CD4-positive, alpha-beta T cell treated with Interleukin-15 for 4 hours (primary cell): Measurements from ENCODE around the gene ELSPBP1.
"Not testable (repeated sequence)": the region's sequence is repeated elsewhere in the genome, so short reads cannot be mapped to it uniquely, and the experiment has no call there.

Experiments used
- DNase-seq: peaks from one replicate; pipeline ENCODE4 v3.0.0-alpha.2; 2020; ENCODE audit warnings: low spot score

Gene ELSPBP1

GRCh38 chr19:48043675-48044258, 49.3 kb downstream of the ELSPBP1 start, which contains the start of gene CABP5:
Gene CABP5 (minus strand): TSS chr19:48044079. CDS start chr19:48043922, 157 bp downstream.
- DNase-seq, result no peak

GRCh38 chr19:48044561-48044960, 50.1 kb downstream of the ELSPBP1 start:
- no peak for DNase-seq

DNA sequence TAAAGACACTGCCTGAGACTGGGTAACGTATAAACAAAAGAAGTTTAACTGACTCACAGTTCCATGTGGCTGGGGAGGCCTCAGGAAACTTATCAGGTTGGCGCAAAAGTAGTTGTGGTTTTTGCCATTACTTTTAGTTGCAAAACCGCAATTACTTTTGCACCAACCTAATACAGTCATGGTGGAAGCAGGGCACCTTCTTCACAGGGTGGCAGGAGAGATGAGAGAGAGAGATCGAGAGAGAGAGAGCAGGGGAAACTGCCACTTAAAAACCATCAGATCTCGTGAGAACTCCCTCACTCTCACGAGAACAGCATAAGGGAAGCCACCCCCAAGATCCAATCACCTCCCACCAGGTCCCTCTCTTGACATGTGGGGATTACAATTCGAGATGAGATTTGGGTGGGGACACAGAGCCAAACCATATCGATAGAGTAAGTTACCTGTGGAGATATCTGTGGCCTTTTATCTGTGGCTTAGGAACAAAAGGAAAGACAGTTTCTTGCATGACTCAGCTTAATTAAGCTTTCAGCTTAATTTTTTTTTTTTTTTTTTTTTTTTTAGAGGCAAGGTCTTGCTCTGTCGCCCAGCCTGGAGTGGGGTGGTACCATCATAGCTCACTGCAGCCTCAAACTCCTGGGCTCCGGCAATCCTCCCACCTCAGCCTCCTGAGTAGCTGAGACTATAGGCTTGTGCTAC, 57.1 kb downstream of the ELSPBP1 start:
- no peak for DNase-seq

GRCh38 chr19:48053076-48053475, 58.6 kb downstream of the ELSPBP1 start:
- no peak for DNase-seq

GRCh38 chr19:48053856-48054255, 59.4 kb downstream of the ELSPBP1 start:
- DNase-seq, result no peak

GRCh38 chr19:48059331-48059730, 64.9 kb downstream of the ELSPBP1 start:
- no peak for DNase-seq

- no peak for DNase-seq
These were observed 65.9 kb downstream of the ELSPBP1 start for GRCh38 chr19:48060381-48060780.

GRCh38 chr19:48061401-48062344, 67.2 kb downstream of the ELSPBP1 start:
- DNase-seq, result no peak

GRCh38 chr19:48064509-48064908, 70.1 kb downstream of the ELSPBP1 start:
- no peak for DNase-seq

DNA sequence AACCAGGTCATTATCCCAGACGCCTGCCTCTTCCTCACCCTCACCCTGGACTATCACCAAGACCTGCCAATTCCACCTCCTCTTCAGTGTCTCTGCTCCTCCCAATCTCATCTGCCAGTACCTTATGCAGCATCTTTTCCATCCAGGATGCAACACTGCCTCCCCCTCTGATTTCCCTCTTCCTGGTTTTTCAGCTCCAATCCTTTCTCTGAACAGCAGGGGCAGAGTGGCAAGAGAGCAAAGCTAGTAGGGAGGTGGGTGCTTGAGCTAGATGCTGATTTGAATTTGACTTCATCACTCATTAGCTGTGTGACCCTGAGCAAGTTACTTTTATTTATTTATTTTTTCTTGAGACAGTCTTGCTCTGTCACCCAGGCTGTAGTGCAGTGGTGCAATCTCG, 75.0 kb downstream of the ELSPBP1 start:
- DNase-seq, result no peak

GRCh38 chr19:48070177-48070769, 75.8 kb downstream of the ELSPBP1 start:
- not testable (repeated sequence) for DNase-seq
